Kidney (tissue), 14 donors: ENCODE results near the gene KREMEN2. TPM values are rescaled to one million over a fixed set of nuclear protein-coding genes. Genes with fewer than 3 reads are reported as not detected.

Experiments used
- DNase-seq, 5 donors: peaks; one replicate each; pipeline ENCODE4 v3.0.0-alpha.2; 2013 to 2020
- FAIRE-seq: peaks from 2 replicates; lab custom pipeline; 2012; peaks lifted over from hg19 to GRCh38; lab: Jason Lieb, UNC
- H3K27ac ChIP-seq, 2 donors: one replicate each; pipeline ENCODE4 v1.7.0; 2013; ENCODE audit warnings: low read depth in 2 of 2, low read length in 2 of 2, inconsistent platforms in 1 of 2
- H3K27me3 ChIP-seq: one replicate; pipeline ENCODE4 v1.7.1; 2013; ENCODE audit warnings: low read length, inconsistent platforms; ENCODE audit not compliant: control insufficient read depth, insufficient read depth
- H3K36me3 ChIP-seq, 3 donors: one replicate each; pipeline versions ENCODE4 v1.7.0 to v1.7.1; 2013; ENCODE audit warnings: low read length in 3 of 3, control low read depth in 1 of 3, inconsistent platforms in 1 of 3; ENCODE audit not compliant: insufficient read depth in 3 of 3, control insufficient read depth in 2 of 3
- H3K4me1 ChIP-seq, 3 donors: one replicate each; pipeline versions ENCODE4 v1.7.0 to v1.7.1; 2013; ENCODE audit warnings: low read length in 3 of 3, inconsistent platforms in 1 of 3, low read depth in 1 of 3; ENCODE audit not compliant: control insufficient read depth in 2 of 3, insufficient read depth in 2 of 3
- H3K4me3 ChIP-seq, 3 donors: one replicate each; pipeline versions ENCODE4 v1.7.0 to v1.8.1; 2013; ENCODE audit warnings: low read length in 3 of 3, control low read depth in 1 of 3, inconsistent platforms in 1 of 3
- H3K9ac ChIP-seq, 3 donors: one replicate each; pipeline versions ENCODE4 v1.7.0 to v1.7.1; 2013; ENCODE audit warnings: low read length in 3 of 3, control low read depth in 1 of 3, inconsistent platforms in 1 of 3
- H3K9me3 ChIP-seq, 3 donors: one replicate each; pipeline versions ENCODE4 v1.7.0 to v1.7.1; 2013; ENCODE audit warnings: low read length in 3 of 3, control low read depth in 1 of 3, inconsistent platforms in 1 of 3; ENCODE audit not compliant: control insufficient read depth in 2 of 3, insufficient read depth in 1 of 3
- CTCF ChIP-seq: IDR thresholded peaks from 3 replicates; pipeline ENCODE4 v1.5.1; 2012; ENCODE audit warnings: mild to moderate bottlenecking, moderate library complexity, borderline replicate concordance; ENCODE audit not compliant: insufficient read depth; ENCODE audit errors: extremely low read depth
- intact Hi-C: fragments of 100-400 bp; cut with DNase I; formaldehyde crosslinking; loops from one replicate; pipeline ENCODE4 v1.11.1; 2022
- polyA plus RNA-seq: library from polyadenylated mRNA; stranded (reverse); fragments of 350-450 nt; fragmentation: Illumina TruSeq; extraction: RNeasy Lipid Tissue Mini Kit (QIAGEN cat#74804); gene quantifications from one replicate; pipeline ENCODE4 v1.2.3, GENCODE V29; 2014; ENCODE audit warnings: low read depth, low replicate concordance; ENCODE audit not compliant: insufficient read depth
- total RNA-seq: library from RNA; stranded (reverse); fragmentation: NEBNext Ultra II Directional; extraction: Animal tissue kit (Norgen Biotek cat#: 25700); gene quantifications from one replicate; pipeline ENCODE4 v1.2.1, GENCODE V29; 2021
- donor health status: control.
- donor health status: control.
- donor health status: control.
- donor health status: control.
- donor health status: control.
- donor health status: DM: yes; HTN: yes; CAD: no.
- donor health status: Normal renal cell carcinoma (clear cell type).

Gene KREMEN2
- total and polyA plus RNA-seq, 2 donors from 2014 or later: not detected

- no peak for TF ChIP-seq CTCF
- Histone ChIP-seq H3K36me3 (no peaks in the 10 kb centered on the region), H3K4me1 (no peaks in the 10 kb centered on the region), H3K4me3 (no peak overlapping the region), H3K27ac (no peak overlapping the region), H3K9ac (no peak overlapping the region), H3K9me3 (no peaks in the 10 kb centered on the region), H3K27me3 (no peaks in the 10 kb centered on the region)
- FAIRE-seq (no peak), DNase-seq (no peak)
- intact Hi-C loops: no loop called here
Observed at GRCh38 chr16:2986623-2987188, 22.6 kb downstream of the KREMEN2 start.

GRCh38 chr16:2987286-2987685, 23.2 kb downstream of the KREMEN2 start:
- Histone ChIP-seq H3K4me1 (no peaks in the 10 kb centered on the region), H3K36me3 (no peaks in the 10 kb centered on the region), H3K9me3 (no peaks in the 10 kb centered on the region), H3K4me3 (no peak overlapping the region), H3K27me3 (no peaks in the 10 kb centered on the region), H3K27ac (no peak overlapping the region), H3K9ac (no peak overlapping the region)
- intact Hi-C loops: no loop called here
- FAIRE-seq: no peak
- DNase-seq: no peak
- TF ChIP-seq CTCF: no peak

- intact Hi-C loops: no loop called here
- TF ChIP-seq CTCF: no peak
- Histone ChIP-seq H3K9me3 (no peaks in the 10 kb centered on the region), H3K27me3 (no peaks in the 10 kb centered on the region), H3K9ac (no peak overlapping the region), H3K4me3 (no peak overlapping the region), H3K27ac (no peak overlapping the region), H3K36me3 (no peaks in the 10 kb centered on the region), H3K4me1 (no peaks in the 10 kb centered on the region)
- peak in 2 of 5 donors; percentile 27 to 54 for DNase-seq
- FAIRE-seq: no peak
Observed at GRCh38 chr16:2987833-2988232, 23.8 kb downstream of the KREMEN2 start.

- Histone ChIP-seq H3K4me1 (no peaks in the 10 kb centered on the region), H3K27ac (no peak overlapping the region), H3K9me3 (no peaks in the 10 kb centered on the region), H3K9ac (no peak overlapping the region), H3K4me3 (no peak overlapping the region), H3K36me3 (no peaks in the 10 kb centered on the region), H3K27me3 (no peaks in the 10 kb centered on the region)
- FAIRE-seq (no peak), DNase-seq (no peak)
- intact Hi-C loops: no loop called here
- no peak for TF ChIP-seq CTCF
Observed at GRCh38 chr16:2988590-2989099, 24.6 kb downstream of the KREMEN2 start.
